ENCODE measurements around the gene IGDCC3.

IGDCC3 gene

GRCh38 chr15:65305776-65306175 lies 72.0 kb downstream of the IGDCC3 start:
- H3K27ac ChIP-seq (ENCODE audit: low read depth, low read length) = no peak overlapping the region
- no peaks in the 10 kb centered on the region for H3K79me2 ChIP-seq (ENCODE audit: control insufficient read depth, insufficient read depth, low read length, unreplicated experiment)
- no peaks in the 10 kb centered on the region for H3K4me1 ChIP-seq (ENCODE audit: control insufficient read depth, insufficient read depth, low read length, unreplicated experiment)
- no peak overlapping the region for H2AFZ ChIP-seq (ENCODE audit: low read length, unreplicated experiment)
- H3K4me3 ChIP-seq (ENCODE audit: low read depth, low read length) = no peak overlapping the region
- H3K36me3 ChIP-seq (ENCODE audit: insufficient read depth, low read length) = no peaks in the 10 kb centered on the region
- no peaks in the 10 kb centered on the region for H3K27me3 ChIP-seq (ENCODE audit: insufficient read depth, low read length)

GRCh38 chr15:65305150-65305758 lies 72.5 kb downstream of the IGDCC3 start:
- Histone ChIP-seq H3K4me1 (ENCODE audit: control insufficient read depth, insufficient read depth, low read length, unreplicated experiment) (no peaks in the 10 kb centered on the region), H3K27ac (ENCODE audit: low read depth, low read length) (no peak overlapping the region), H3K27me3 (ENCODE audit: insufficient read depth, low read length) (no peaks in the 10 kb centered on the region), H3K4me3 (ENCODE audit: low read depth, low read length) (no peak overlapping the region), H2AFZ (ENCODE audit: low read length, unreplicated experiment) (no peak overlapping the region), H3K79me2 (ENCODE audit: control insufficient read depth, insufficient read depth, low read length, unreplicated experiment) (no peaks in the 10 kb centered on the region), H3K36me3 (ENCODE audit: insufficient read depth, low read length) (no peaks in the 10 kb centered on the region)

DNA sequence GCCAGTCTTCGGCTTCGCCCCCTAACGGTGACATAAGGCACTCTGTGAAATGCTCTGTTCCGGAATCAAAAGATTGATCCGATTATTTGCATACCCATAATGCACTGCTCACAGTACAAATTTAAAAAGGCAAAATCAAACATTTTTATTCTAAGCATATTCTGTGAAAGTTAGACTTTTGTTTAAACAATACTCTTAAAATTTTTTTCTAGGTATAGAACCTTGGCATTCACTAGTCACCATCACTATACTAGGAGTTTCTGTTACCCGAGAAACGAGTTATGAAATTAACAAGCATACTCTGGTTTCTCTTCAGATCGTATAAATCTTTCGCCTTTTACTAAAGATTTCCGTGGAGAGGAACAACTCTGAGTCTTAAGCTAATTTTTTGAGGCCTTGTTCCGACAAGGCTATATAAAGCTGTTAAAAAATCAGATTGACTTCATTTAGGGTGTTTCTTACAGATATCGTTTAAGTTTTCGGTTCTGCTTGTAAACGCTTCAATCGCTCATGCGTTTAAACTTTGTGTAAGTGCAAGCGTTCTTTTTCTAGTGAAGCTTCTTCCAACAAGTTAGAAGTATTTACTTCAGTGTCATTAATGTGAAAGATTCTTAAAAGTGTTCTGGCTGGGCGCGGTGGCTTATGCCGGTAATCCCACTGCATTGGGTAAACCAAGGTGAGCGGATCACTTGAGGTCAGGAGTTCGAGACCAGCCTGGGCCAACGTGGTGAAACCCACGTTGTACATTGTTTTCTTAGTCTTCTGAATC lies 73.2 kb downstream of the IGDCC3 start, which contains the start of gene RNU5B-1:
RNU5B-1 (plus strand) TSS at position 297 of the 769 bp plus-strand sequence.
- peak within 1 kb of the TSS; percentile 75 for H3K4me3 ChIP-seq (ENCODE audit: low read depth, low read length)
- no peaks in the 10 kb centered on the region for H3K4me1 ChIP-seq (ENCODE audit: control insufficient read depth, insufficient read depth, low read length, unreplicated experiment)
- H3K36me3 ChIP-seq (ENCODE audit: insufficient read depth, low read length) = no peaks in the 10 kb centered on the region
- no peaks in the 10 kb centered on the region for H3K27me3 ChIP-seq (ENCODE audit: insufficient read depth, low read length)
- peak within 1 kb of the TSS; percentile 94 for H3K27ac ChIP-seq (ENCODE audit: low read depth, low read length)
- H3K79me2 ChIP-seq (ENCODE audit: control insufficient read depth, insufficient read depth, low read length, unreplicated experiment) = no peaks in the 10 kb centered on the region
- peak within 1 kb of the TSS; percentile 84 for H2AFZ ChIP-seq (ENCODE audit: low read length, unreplicated experiment)

DNA sequence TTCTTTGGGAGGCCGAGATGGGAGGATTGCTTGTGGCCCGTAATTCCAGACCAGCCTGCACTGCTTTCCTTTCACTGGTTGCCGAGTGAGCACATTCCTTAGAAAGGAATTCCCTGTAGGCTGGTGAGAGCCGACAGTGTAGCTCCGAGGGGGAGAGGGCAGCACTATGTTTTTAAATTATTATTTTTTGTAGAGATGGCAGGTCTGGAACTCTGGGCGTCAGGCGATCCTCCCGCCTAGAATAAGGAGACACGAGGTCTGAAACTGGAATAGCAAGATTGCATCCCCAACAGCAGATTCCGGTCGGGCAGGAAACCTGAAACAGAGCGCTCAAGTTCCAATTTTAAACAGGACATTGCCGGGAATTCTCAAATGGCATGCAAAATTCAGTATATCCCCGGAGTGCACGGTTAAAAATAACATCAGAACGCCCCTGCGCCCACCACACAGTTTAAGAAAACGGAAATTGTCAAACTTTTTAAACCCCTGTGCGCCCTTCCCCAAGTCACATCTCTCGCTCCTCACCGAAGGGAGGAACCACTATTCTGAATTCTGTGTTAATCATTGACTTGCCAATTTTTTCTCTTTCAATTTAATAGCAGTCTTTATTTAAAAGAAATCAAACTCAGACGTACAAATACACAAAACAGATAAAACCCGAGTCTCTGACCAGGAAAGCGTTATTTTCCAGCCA lies 74.0 kb downstream of the IGDCC3 start:
- peak overlapping the region; percentile 75 for H3K4me3 ChIP-seq (ENCODE audit: low read depth, low read length)
- no peaks in the 10 kb centered on the region for H3K27me3 ChIP-seq (ENCODE audit: insufficient read depth, low read length)
- H3K79me2 ChIP-seq (ENCODE audit: control insufficient read depth, insufficient read depth, low read length, unreplicated experiment) = no peaks in the 10 kb centered on the region
- no peaks in the 10 kb centered on the region for H3K4me1 ChIP-seq (ENCODE audit: control insufficient read depth, insufficient read depth, low read length, unreplicated experiment)
- H2AFZ ChIP-seq (ENCODE audit: low read length, unreplicated experiment) = peak overlapping the region; percentile 84
- H3K27ac ChIP-seq (ENCODE audit: low read depth, low read length) = peak overlapping the region; percentile 94
- H3K36me3 ChIP-seq (ENCODE audit: insufficient read depth, low read length) = no peaks in the 10 kb centered on the region

DNA sequence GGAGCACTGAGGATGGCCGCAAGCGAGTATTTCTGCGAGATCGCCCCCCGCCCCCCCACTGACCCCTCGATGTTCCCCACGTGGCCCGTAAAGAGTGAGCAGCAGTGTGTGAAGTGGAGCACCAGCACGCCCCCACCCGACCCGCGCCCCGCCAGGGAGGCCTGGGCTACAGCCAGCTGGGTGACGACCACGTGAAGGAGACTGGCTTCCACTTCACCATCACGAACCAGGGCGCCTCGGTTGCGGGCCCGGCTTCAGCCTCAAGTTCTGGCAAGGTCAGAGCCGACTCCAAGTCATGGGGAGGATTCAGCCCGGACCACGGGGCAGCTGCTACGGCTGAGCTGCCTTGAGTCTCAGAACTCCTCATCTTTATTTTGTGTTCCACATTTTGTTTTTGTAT lies 75.7 kb downstream of the IGDCC3 start:
- H2AFZ ChIP-seq (ENCODE audit: low read length, unreplicated experiment) = no peak overlapping the region
- no peak overlapping the region for H3K4me3 ChIP-seq (ENCODE audit: low read depth, low read length)
- H3K79me2 ChIP-seq (ENCODE audit: control insufficient read depth, insufficient read depth, low read length, unreplicated experiment) = no peaks in the 10 kb centered on the region
- H3K36me3 ChIP-seq (ENCODE audit: insufficient read depth, low read length) = no peaks in the 10 kb centered on the region
- no peak overlapping the region for H3K27ac ChIP-seq (ENCODE audit: low read depth, low read length)
- no peaks in the 10 kb centered on the region for H3K4me1 ChIP-seq (ENCODE audit: control insufficient read depth, insufficient read depth, low read length, unreplicated experiment)
- no peaks in the 10 kb centered on the region for H3K27me3 ChIP-seq (ENCODE audit: insufficient read depth, low read length)

DNA sequence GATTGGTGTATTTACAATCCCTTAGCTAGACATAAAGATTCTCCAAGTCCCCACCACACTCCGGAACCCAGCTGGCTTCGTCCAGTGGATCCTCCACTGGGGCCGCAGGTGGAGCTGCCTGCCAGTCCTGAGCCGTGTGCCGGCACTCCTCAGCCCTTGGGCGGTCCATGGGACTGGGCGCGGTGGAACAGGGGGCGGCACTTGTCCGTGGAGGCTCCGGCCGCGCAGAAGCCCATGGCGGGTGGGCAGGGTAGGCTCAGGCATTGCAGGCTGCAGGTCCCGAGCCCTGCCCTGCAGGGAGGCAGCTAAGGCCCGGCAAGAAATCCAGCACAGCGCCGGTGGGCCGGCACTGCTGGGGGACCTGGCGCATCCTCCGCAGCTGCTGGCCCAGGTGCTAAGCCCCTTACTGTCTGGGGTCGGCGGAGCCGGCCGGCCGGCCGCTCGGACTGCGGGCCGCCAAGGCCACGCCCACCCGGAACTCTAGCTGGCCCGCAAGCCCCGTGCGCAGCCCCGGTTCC lies 76.8 kb downstream of the IGDCC3 start:
- Histone ChIP-seq H3K27me3 (ENCODE audit: insufficient read depth, low read length) (no peaks in the 10 kb centered on the region), H2AFZ (ENCODE audit: low read length, unreplicated experiment) (no peak overlapping the region), H3K79me2 (ENCODE audit: control insufficient read depth, insufficient read depth, low read length, unreplicated experiment) (no peaks in the 10 kb centered on the region), H3K4me3 (ENCODE audit: low read depth, low read length) (no peak overlapping the region), H3K36me3 (ENCODE audit: insufficient read depth, low read length) (no peaks in the 10 kb centered on the region), H3K27ac (ENCODE audit: low read depth, low read length) (no peak overlapping the region), H3K4me1 (ENCODE audit: control insufficient read depth, insufficient read depth, low read length, unreplicated experiment) (no peaks in the 10 kb centered on the region)

DNA sequence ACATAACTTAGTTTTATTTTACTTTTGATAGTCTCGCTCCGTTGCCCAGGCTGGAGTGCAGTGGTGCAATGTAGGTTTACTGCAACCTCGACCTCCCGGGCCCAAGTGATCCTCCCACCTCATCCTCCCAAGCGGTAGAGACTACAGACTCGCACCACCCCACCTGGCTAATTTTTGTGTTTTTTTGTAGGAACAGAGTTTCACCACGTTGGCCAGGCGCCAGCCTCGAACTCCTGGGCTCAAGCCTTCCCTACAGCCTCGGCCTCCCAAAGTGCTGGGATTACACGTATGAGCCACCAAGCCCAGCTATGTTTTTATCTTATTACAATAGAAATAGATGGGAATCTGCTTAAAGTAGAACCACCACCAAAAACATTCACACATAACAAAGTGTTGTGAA lies 79.1 kb downstream of the IGDCC3 start:
- Histone ChIP-seq H3K36me3 (ENCODE audit: insufficient read depth, low read length) (no peaks in the 10 kb centered on the region), H3K4me1 (ENCODE audit: control insufficient read depth, insufficient read depth, low read length, unreplicated experiment) (no peaks in the 10 kb centered on the region), H3K4me3 (ENCODE audit: low read depth, low read length) (no peak overlapping the region), H3K79me2 (ENCODE audit: control insufficient read depth, insufficient read depth, low read length, unreplicated experiment) (no peaks in the 10 kb centered on the region), H3K27me3 (ENCODE audit: insufficient read depth, low read length) (no peaks in the 10 kb centered on the region), H2AFZ (ENCODE audit: low read length, unreplicated experiment) (no peak overlapping the region), H3K27ac (ENCODE audit: low read depth, low read length) (no peak overlapping the region)

GRCh38 chr15:65292938-65293518 lies 84.8 kb downstream of the IGDCC3 start:
- H3K36me3 ChIP-seq (ENCODE audit: insufficient read depth, low read length) = no peaks in the 10 kb centered on the region
- H3K4me3 ChIP-seq (ENCODE audit: low read depth, low read length) = no peak overlapping the region
- no peak overlapping the region for H3K27ac ChIP-seq (ENCODE audit: low read depth, low read length)
- H3K79me2 ChIP-seq (ENCODE audit: control insufficient read depth, insufficient read depth, low read length, unreplicated experiment) = no peaks in the 10 kb centered on the region
- H3K27me3 ChIP-seq (ENCODE audit: insufficient read depth, low read length) = no peaks in the 10 kb centered on the region
- H2AFZ ChIP-seq (ENCODE audit: low read length, unreplicated experiment) = no peak overlapping the region
- H3K4me1 ChIP-seq (ENCODE audit: control insufficient read depth, insufficient read depth, low read length, unreplicated experiment) = no peaks in the 10 kb centered on the region

- H3K27me3 ChIP-seq (ENCODE audit: insufficient read depth, low read length) = no peaks in the 10 kb centered on the region
- no peak overlapping the region for H3K27ac ChIP-seq (ENCODE audit: low read depth, low read length)
- H3K4me3 ChIP-seq (ENCODE audit: low read depth, low read length) = no peak overlapping the region
- peaks cover 5% of the 10 kb centered on the region for H3K4me1 ChIP-seq (ENCODE audit: control insufficient read depth, insufficient read depth, low read length, unreplicated experiment)
- H3K79me2 ChIP-seq (ENCODE audit: control insufficient read depth, insufficient read depth, low read length, unreplicated experiment) = no peaks in the 10 kb centered on the region
- H2AFZ ChIP-seq (ENCODE audit: low read length, unreplicated experiment) = no peak overlapping the region
- no peaks in the 10 kb centered on the region for H3K36me3 ChIP-seq (ENCODE audit: insufficient read depth, low read length)
Measured at GRCh38 chr15:65290228-65290627, 87.6 kb downstream of the IGDCC3 start.

DNA sequence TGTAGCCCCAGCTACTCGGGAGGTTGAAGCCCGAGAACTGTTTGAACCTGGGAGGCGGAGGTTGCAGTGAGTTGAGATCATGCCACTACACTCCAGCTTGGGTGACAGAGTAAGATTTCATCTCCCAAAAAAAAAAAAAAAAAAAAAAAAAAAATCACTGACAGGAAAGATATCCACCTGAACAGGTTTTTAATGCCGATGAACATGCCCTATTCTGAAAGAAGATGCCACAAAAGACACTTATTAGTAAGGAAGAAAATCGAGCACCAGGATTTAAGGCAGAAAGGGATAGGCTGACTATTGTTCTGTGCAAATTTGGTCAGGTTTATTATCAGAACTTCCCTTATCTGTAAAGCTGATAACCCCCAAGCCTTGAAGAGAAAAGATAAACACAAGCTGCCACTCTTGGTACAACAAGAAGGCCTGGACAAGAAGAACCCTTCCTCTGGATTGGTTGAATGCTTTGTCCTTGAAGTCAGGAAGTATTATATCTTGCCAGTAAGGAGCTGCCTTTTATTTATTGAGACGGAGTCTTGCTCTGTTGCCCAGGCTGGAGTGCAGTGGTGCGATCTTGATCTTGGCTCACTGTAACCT lies 88.4 kb downstream of the IGDCC3 start:
- Histone ChIP-seq H2AFZ (ENCODE audit: low read length, unreplicated experiment) (no peak overlapping the region), H3K27me3 (ENCODE audit: insufficient read depth, low read length) (no peaks in the 10 kb centered on the region), H3K27ac (ENCODE audit: low read depth, low read length) (no peak overlapping the region), H3K4me1 (ENCODE audit: control insufficient read depth, insufficient read depth, low read length, unreplicated experiment) (peaks cover 5% of the 10 kb centered on the region), H3K79me2 (ENCODE audit: control insufficient read depth, insufficient read depth, low read length, unreplicated experiment) (no peaks in the 10 kb centered on the region), H3K36me3 (ENCODE audit: insufficient read depth, low read length) (no peaks in the 10 kb centered on the region), H3K4me3 (ENCODE audit: low read depth, low read length) (no peak overlapping the region)
